AG09309 (cell line): ENCODE results near the gene SMAD1.
"Not testable (repeated sequence)": the region's sequence is repeated elsewhere in the genome, so short reads cannot be mapped to it uniquely, and the experiment has no call there.

Source experiments
- DNase-seq: peaks from one replicate; pipeline ENCODE4 v3.0.0-alpha.2; 2010; ENCODE audit warnings: low read depth
- H3K4me3 ChIP-seq: 2 replicates; pipeline ENCODE4 v1.5.1; 2011; ENCODE audit warnings: mild to moderate bottlenecking, low read depth, low read length, moderate library complexity; ENCODE audit not compliant: control insufficient read depth
- CTCF ChIP-seq: IDR thresholded peaks from 2 replicates; pipeline ENCODE4 v1.5.1; 2011; ENCODE audit warnings: mild to moderate bottlenecking, low read depth, low read length, inconsistent platforms; ENCODE audit not compliant: insufficient read depth, control insufficient read depth; ENCODE audit errors: missing control alignments

The SMAD1 gene

GRCh38 chr4:145530662-145531061, 49.0 kb downstream of the SMAD1 start:
- H3K4me3 ChIP-seq: no peak overlapping the region
- no peak for TF ChIP-seq CTCF
- no peak for DNase-seq

GRCh38 chr4:145531223-145531622, 49.6 kb downstream of the SMAD1 start:
- no peak overlapping the region for H3K4me3 ChIP-seq
- no peak for DNase-seq
- TF ChIP-seq CTCF: no peak

GRCh38 chr4:145531859-145532258, 50.2 kb downstream of the SMAD1 start:
- DNase-seq: no peak
- TF ChIP-seq CTCF: no peak
- no peak overlapping the region for H3K4me3 ChIP-seq

GRCh38 chr4:145533001-145533400, 51.3 kb downstream of the SMAD1 start:
- H3K4me3 ChIP-seq: no peak overlapping the region
- no peak for DNase-seq
- TF ChIP-seq CTCF: no peak

- not testable (repeated sequence) for DNase-seq, H3K4me3 ChIP-seq
These were observed 51.8 kb downstream of the SMAD1 start for GRCh38 chr4:145533415-145533814.

GRCh38 chr4:145533961-145534360, 52.3 kb downstream of the SMAD1 start:
- no peak for TF ChIP-seq CTCF
- H3K4me3 ChIP-seq: no peak overlapping the region
- DNase-seq: no peak

- H3K4me3 ChIP-seq: no peak overlapping the region
- no peak for DNase-seq
- no peak for TF ChIP-seq CTCF
These were observed 53.5 kb downstream of the SMAD1 start for GRCh38 chr4:145535202-145535601.
